GM04504 (cell line): ENCODE results near the gene VPS35L.
"Not testable (repeated sequence)": the region's sequence is repeated elsewhere in the genome, so short reads cannot be mapped to it uniquely, and the experiment has no call there.

Experiments used
- DNase-seq: peaks from one replicate; pipeline ENCODE4 v3.0.0-alpha.2; 2012; ENCODE audit warnings: low read depth

Gene VPS35L

GRCh38 chr16:19532601-19533000, 22.9 kb upstream of the VPS35L start:
- DNase-seq = no peak

GRCh38 chr16:19540241-19540970, 15.1 kb upstream of the VPS35L start:
- no peak for DNase-seq

- no peak for DNase-seq
Observed at GRCh38 chr16:19542138-19542821, 13.2 kb upstream of the VPS35L start.

GRCh38 chr16:19543278-19543996, 12.1 kb upstream of the VPS35L start:
- not testable (repeated sequence) for DNase-seq

- DNase-seq = no peak
Observed at GRCh38 chr16:19548144-19548543, 7.4 kb upstream of the VPS35L start.

GRCh38 chr16:19549673-19550072, 5.8 kb upstream of the VPS35L start:
- DNase-seq = no peak

- no peak for DNase-seq
Observed at GRCh38 chr16:19555938-19556771, 652 bp downstream of the VPS35L start.

GRCh38 chr16:19559242-19559910, 3.9 kb downstream of the VPS35L start:
- DNase-seq = peak; percentile 35

- DNase-seq = no peak
Observed at GRCh38 chr16:19560078-19560477, 4.6 kb downstream of the VPS35L start.

- no peak for DNase-seq
Observed at GRCh38 chr16:19563377-19563776, 7.9 kb downstream of the VPS35L start.

GRCh38 chr16:19566362-19566761, 10.9 kb downstream of the VPS35L start:
- no peak for DNase-seq

GRCh38 chr16:19567560-19567959, 12.1 kb downstream of the VPS35L start:
- no peak for DNase-seq

- no peak for DNase-seq
Observed at GRCh38 chr16:19573997-19574396, 18.5 kb downstream of the VPS35L start.

GRCh38 chr16:19574615-19575014, 19.1 kb downstream of the VPS35L start:
- no peak for DNase-seq

GRCh38 chr16:19578378-19578971, 23.0 kb downstream of the VPS35L start:
- no peak for DNase-seq

GRCh38 chr16:19582050-19582831, 26.7 kb downstream of the VPS35L start:
- no peak for DNase-seq

- no peak for DNase-seq
Observed at GRCh38 chr16:19583665-19584300, 28.3 kb downstream of the VPS35L start.

- DNase-seq = no peak
Observed at GRCh38 chr16:19588661-19589060, 33.2 kb downstream of the VPS35L start.

GRCh38 chr16:19589106-19589505, 33.6 kb downstream of the VPS35L start:
- DNase-seq = no peak

GRCh38 chr16:19589771-19590302, 34.3 kb downstream of the VPS35L start:
- peak; percentile 74 for DNase-seq
